C4-2B (cell line): ENCODE measurements around the gene ORM1.

ENCODE experiments used
- CTCF ChIP-seq: fragments of 450-650 bp; conservative IDR thresholded peaks from 2 replicates; pipeline ENCODE4 v1.5.1; 2017; ENCODE audit warnings: mild to moderate bottlenecking
- ZFX ChIP-seq: fragments of 450-650 bp; IDR thresholded peaks from 2 replicates; pipeline ENCODE4 v1.6.1; 2017

DNA sequence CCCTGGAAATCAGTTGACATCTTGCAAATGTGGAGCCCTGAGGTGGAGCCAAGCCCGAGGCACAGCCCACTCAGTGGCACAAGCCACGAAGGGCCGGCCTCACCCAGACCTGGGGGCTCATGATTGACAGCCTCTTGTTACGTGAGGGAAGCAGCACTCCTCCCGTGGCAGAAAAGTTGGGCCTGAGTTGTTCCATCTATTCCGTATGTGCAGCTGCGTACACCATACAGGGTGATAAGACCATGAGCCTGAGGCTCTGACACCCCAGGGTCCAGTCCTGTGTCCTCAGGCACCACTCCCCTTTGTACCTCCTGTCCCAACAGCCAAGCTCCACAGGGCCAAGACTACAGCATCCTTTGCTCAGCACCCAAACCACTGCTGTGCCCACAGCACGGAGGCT, 4.9 kb downstream of the ORM1 start:
- TF ChIP-seq CTCF (no peak), ZFX (no peak)
